DMS114 treated with DMSO at 0.1 percent for 48 hours (cell line): Measurements from ENCODE around the gene ZNF555.
A peak's percentile ranks its signal among the peaks of the same experiment; 100 is the strongest.
"Not testable (repeated sequence)": the region's sequence is repeated elsewhere in the genome, so short reads cannot be mapped to it uniquely, and the experiment has no call there.

Source experiments
- DNase-seq: peaks from one replicate; lab custom pipeline; 2025; ENCODE audit not compliant: unreplicated experiment; lab: John Stamatoyannopoulos, UW

Gene ZNF555

DNA sequence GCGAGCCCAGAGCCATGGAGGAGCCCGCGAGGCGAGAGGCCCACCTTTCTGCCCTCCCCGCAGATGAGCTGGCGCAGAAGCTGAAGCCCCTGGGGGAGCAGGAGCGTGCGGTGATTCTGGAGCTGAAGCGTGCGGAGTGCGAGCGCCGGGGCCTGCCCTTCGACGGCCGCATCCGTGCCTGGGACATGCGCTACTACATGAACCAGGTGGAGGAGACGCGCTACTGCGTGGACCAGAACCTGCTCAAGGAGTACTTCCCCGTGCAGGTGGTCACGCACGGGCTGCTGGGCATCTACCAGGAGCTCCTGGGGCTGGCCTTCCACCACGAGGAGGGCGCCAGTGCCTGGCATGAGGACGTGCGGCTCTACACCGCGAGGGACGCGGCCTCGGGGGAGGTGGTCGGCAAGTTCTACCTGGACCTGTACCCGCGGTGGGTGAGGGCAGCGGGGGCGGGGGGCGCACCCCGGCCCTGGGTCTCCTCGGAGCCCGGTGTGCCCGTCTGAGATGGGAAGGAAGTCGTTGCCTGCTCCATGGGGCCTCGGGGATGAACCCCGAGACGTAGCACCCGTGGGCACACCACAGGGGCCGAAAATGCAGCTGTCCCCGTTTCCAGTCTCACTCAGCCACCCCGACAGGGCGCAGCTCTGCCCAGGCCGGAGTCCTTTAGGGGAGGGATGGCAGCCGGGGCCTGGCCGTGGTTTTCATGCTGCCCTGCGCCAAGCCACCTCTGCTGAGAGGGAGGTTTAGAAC is 33.7 kb upstream of the ZNF555 start:
- no peak for DNase-seq

DNA sequence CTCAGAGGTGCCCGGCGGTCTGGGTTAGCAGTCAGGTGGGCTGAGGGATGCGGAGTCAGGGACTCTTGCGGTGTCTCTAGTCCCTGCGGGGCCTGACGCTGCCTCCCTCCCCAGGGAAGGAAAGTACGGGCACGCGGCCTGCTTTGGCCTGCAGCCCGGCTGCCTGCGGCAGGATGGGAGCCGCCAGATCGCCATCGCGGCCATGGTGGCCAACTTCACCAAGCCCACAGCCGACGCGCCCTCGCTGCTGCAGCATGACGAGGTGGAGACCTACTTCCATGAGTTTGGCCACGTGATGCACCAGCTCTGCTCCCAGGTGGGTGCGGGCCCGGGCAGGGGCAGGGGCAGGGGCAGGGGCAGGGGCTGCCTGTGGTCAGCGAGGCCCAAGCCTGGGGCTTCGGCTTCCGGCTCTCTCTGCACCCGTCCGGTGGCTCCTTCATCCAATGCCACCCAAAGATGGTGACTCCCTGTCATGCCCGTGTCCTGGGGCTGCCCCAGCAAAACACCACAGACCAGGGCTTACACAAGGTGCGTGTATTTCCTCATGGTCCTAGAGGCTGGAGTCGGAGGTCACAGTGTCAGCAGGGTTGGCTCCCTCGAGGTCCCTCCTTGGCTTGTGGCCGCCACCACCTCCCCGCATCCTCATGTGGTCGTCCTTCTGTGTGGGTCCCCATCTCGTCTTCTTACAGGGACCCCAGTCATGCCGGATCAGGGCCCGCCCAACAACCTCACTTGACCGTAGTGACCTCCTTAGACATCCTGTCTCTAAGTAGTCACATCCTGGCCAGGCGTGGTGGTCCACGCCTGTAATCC is 32.9 kb upstream of the ZNF555 start:
- DNase-seq: no peak

DNA sequence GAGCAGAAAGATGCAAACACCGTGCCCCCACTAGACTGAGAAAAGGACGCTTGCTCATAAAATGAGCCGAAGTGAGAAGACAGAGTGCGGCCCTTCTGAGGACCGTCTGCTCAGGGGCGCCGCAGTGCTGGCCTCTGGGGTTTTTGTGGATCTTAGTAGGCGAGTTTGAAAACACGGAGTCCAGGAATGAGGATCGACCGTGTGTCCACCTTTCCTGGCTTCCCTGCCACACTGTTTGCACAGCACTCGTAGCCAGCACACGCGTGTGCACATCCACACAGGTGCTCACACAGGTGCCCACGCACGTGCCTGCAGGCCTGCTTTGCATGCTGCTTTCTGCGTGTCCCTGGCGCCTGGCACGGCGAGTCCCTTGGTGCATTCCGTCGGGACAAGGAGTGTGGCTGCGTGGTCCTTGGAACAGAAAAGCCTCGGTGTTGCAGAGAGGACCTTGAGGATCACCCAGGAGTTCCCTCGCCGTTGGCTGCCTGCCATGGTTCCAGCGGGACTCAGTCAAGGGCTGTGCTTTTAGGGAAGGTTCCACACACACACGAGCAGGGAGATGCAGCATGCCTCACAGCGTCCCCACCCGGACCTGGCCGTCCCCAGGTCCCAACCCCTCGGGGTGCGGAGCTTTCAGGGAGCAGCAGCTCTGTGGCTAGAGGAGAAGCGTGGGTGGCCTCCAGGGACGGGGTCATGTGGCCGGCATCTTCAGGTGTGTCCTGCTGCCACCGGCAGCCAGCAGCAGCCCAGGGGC is 31.7 kb upstream of the ZNF555 start:
- no peak for DNase-seq

DNA sequence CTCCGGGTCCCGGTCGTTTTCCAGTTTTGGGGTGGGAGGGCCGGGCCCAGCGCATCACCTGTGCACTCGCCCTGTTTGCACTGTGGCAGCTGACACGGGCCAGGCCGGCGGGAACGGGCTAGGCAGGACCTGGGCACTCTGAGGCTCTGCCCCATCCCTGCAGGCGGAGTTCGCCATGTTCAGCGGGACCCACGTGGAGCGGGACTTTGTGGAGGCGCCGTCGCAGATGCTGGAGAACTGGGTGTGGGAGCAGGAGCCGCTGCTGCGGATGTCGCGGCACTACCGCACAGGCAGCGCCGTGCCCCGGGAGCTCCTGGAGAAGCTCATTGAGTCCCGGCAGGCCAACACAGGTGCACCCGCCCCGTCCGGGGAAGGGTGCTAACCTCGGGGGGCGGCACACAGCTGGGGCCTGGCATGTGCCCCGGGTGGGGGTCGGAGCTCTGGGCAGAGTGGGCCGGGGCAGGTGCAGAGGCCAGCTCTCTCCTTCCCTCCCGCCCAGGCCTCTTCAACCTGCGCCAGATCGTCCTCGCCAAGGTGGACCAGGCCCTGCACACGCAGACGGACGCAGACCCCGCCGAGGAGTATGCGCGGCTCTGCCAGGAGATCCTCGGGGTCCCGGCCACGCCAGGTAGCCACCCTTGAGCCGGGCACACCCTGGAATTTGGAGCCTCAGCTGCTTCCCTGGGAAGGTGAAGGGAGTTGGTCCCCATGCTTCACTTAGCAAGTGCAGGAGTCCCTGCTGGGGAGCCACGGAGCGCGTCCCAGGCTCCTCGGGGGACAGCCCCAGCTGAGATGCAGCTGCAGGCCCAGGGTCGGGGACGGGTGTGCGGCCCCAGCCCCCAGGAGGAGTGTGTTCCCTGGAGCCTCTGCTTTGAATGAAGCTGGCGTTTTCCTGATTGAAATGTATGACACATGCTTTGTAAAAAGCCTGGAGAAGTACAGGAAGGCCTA is 30.9 kb upstream of the ZNF555 start:
- no peak for DNase-seq

DNA sequence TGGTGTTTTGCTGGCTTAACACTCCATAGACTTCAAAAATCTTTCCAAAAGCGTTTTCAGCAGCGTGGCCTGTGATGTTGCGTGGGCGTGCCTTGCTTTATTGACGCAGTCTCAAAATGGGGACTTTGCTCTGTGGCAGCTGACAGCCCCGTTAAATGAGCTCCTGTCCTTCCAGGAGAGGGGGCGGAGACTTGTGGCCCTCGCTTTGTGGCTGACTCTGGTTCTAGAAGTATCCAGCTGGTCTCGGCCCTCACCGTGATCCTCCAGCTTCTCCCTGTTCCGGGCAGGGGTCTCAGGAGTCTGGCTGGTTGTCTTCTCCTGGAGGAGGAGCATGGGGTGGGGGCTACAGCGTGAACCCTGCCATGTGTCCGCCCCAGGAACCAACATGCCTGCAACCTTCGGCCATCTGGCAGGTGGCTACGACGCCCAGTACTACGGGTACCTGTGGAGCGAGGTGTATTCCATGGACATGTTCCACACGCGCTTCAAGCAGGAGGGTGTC is 30.0 kb upstream of the ZNF555 start:
- no peak for DNase-seq

DNA sequence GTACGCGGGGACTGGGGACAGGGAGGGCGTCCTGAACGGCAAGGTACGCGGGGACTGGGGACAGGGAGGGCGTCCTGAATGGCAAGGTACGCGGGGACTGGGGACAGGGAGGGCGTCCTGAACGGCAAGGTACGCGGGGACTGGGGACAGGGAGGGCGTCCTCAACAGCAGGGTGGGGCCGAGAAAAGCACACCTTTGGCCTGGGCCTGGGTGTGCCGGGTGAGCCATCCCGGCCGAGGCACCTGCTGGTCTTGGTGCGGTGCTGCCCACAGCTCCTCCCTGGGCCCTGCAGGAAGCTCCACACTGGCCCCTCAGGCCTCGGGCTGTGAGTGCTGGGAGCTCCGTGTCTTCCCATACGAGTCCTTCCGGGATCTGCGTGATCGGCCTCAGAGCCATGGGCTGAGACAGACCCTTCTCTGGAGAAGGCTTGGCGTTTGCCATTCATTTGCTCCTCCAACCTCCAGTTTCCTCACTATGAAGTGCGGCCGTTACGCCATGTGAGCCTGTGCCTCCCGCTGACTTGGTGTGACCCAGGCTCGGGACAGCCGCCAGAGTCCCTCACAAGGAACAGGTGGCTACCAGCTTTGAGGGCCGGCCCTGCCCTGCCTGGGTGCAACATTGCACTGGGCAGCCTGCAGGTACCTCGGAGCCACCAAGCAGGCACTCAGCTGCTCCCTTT is 29.4 kb upstream of the ZNF555 start:
- DNase-seq: no peak

DNA sequence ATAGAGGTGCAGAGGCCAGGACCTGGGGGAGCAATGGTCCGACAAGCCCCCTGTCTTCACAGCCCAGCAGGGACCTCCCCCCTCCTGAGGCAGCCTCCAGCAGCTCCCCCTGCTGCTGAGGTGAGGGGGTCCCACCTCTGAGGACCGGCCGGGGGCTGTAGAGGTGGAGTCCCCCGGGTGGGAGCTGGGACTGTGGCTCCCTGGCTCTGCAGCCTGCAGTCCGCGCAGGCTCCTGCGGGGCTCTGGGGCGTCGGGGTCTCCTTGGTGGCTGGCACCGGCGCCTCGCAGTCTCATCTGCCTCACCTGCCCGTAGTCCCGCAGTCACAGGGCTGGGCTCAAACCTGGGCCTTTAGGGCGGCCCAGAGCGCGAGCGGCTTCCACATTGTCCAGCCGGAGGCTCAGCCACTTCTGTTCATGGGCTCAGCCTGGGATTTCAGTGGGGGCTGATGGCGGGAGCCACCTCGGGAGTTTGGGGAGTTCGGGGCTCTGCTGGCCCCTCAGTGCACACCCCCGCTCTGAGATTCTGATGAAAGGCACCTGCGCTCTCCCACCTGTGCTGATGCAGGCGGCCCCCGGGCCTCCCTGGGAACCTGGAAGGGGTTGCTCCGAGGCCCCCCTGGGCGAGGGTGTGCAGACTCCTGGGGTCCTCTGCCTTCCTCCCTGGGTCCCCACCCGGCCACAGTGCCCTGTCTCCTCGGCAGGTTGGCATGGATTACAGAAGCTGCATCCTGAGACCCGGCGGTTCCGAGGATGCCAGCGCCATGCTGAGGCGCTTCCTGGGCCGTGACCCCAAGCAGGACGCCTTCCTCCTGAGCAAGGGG is 28.7 kb upstream of the ZNF555 start:
- DNase-seq: no peak

DNA sequence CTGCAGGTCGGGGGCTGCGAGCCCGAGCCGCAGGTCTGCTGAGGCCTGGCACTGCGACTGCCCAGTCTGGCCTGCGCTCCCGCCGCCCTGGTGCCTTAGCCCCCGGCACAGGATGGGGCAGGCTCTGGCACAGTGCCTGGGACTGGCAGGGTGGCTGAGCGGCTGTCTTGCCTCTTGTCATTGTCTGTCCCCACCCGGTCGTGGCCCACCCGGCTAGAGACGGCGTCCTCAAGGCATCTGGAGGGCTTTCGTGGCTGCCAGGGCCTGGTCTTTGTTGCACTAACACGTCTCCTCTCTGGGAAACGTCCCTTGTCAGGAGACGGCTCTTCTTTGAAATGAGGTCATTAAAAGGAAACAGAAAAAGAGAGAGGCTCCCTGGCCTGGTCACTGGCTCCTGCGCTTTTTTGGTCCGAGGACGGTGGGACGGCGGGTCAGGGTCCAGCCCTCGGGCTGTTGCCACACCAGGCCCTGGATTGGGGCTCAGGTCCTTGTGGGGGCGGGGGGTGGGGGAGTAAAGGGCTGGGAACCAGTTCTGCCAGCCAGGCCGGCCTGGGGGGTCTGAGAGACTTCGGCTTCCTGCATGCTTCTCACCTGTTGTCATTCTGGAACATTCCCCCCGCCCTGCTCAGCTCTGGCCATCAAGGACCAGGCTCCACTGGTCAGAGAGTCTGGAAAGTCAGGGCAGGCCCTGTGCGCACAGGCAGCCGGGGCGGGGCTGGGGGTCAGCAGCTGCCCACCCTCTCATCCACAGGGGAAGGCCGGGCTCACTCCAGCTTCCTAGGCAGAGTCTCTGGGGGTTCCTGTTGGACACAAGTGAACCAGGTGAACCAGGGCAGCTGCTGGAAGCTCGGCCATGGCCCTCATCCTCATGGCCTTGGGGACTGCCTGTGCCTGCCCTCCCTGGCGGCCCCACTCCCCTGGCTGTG is 27.8 kb upstream of the ZNF555 start:
- no peak for DNase-seq

DNA sequence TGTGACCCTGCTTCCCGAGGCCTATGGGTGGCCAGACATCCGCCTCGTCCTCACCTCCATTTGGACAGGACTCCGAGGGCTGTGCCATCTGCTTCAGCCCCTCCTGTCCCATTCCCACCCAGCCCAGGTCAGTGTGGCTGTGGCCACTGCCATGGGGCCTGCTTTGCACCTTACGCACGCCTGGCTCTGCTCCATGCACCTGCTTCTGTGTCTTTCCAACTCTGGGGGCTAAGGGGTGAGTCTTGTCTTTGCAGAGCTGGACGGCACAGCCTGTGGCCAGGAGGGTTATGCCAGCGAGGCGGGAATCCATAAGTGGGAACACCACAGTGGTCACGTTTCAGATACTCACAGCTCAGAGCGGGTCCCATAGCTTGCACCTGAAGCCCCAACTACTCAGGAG is 26.8 kb upstream of the ZNF555 start:
- DNase-seq: no peak

DNA sequence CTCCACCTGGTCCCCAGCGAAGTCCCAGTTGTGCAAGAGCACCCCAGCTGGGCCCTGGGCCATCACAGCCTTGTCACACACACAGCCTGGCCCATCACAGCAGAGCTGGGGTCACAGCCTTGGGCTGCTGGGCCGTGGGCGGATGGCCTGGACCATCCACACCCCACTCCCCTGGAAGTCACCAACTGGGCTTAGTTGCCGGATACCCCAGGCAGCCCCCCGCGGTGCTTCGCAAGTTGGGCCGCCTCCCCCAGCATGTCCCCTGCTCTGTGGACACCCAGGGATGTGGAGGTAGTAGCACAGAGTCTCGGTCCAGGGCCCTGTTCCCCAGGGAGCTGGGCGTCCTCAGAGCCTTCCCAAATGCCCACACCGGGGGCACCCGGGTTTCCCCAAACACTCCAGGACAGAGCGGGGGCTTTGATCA is 26.1 kb upstream of the ZNF555 start:
- no peak for DNase-seq

DNA sequence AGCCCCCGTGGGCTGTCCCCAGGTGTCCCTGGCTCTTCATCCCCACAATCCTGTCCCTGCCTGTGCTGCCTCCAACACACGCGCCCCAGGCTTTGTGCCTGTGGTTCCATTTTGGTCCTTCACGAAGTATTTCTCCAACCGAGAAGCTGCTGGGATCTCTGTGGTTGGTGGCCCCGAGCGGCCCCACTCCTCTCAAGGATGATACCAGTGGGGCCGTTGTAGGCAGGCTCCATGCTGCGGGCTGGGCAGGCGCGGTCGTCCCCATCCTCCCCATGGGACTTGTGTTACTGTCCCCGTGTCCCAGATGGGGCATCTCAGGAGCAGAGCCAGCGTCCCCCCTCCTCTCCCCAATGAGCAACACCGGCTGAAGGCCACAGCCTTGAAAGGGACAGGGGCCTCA is 25.4 kb upstream of the ZNF555 start:
- no peak for DNase-seq

DNA sequence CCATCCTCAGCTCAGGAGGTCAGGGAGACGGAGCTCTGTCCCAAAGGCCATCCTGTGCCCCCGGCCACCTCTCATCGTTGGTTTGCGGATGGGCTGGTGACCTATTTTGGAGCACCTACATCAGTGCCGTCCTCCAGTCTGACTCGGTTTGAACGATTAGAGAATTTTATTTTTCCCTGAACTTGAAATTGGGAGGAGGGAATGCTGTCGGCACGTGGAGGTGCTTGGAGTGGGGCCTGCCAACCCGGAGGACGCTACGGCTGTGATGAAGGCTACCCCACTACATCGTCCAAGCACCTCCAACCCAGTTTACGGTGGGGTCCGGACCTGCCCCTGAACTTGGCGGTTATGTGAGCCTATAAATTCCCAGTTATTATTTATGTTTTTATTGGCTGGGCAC is 24.6 kb upstream of the ZNF555 start:
- DNase-seq: no peak

DNA sequence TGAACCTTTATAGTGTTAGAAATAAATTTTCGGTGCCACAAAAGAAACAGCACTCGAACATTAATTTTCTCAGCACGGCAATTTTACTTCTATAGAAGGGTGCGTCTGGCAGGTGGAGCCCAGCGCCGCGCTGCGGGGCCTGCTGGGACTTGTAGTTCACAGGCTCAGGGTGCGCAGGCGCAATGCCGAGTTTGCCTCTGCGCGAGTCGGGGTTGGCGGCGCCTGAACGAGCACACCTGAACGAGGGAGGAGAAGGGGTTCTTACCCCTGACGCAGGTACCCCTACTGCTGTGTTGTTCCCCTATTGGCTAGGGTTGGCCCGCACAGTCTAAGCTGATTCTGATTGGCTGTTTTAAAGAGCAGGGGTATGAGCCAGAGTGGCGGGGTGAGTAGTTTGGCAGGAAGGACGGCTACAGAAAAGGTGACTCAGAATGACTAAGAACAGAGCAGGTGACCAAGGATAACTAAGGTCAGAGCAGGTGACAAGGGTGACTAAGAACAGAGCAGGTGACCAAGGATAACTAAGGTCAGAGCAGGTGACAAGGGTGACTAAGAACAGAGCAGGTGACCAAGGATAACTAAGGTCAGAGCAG is 23.9 kb upstream of the ZNF555 start:
- DNase-seq: not testable (repeated sequence)

DNA sequence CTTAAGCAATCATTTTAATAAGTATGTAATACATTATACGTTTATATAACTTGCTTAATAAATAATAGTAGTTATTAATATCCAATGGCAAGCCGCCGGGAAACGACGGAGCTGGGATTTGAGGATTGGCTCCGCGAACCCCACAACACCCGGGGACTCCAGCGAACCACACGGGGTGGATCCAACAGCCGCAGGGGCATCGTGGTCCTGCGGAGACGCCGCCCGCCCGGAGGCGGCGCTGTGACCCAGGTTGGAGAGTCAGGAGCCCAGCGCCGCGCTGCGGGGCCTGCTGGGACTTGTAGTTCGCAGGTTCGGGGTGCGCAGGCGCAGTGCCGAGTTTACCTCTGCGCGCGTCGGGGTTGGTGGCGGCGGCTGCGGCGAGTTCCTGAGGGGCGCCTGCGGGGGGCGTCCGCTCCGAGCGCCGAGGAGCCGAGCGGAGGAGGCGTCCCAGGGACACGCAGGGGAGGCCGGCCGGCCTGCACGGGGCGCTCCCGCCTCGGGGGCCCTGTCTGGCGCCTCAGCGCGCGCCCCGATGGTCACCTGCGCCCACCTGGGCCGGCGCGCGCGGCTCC is 21.6 kb upstream of the ZNF555 start, which contains the start of gene ZNF554:
Gene ZNF554, plus strand, starts transcription at position 329 of the 572 bp plus-strand sequence. Its CDS starts 204 bp downstream, at position 533.
- peak; percentile 83 for DNase-seq

DNA sequence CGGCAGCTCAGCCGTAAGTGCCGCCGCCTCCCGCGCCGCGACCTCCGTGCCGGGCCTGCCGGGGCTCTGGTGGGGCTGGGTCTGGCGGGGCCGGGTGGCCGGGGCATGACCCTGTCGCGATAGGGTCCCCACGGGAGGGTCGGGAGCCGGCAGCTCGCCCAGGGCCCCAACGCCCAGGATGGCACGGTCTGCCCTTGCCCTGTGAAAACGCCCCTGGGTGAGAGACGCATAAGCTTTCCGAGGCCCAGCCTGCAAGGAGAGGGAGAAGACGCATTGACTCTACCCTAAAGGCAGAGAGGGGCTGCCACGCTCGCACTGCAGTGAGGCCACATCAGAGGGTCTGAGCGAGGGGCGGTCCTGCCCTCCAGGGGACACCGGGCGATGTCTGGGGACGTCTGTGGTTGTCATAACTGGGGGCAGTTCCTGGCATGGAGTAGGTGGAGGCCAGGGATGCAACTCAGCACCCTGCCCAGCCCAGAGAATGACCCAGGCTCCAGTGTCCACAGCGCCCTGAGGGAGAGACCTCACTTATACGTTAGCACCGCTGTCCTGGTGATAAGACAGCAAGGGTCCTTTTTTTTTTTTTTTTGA is 21.1 kb upstream of the ZNF555 start:
- no peak for DNase-seq

DNA sequence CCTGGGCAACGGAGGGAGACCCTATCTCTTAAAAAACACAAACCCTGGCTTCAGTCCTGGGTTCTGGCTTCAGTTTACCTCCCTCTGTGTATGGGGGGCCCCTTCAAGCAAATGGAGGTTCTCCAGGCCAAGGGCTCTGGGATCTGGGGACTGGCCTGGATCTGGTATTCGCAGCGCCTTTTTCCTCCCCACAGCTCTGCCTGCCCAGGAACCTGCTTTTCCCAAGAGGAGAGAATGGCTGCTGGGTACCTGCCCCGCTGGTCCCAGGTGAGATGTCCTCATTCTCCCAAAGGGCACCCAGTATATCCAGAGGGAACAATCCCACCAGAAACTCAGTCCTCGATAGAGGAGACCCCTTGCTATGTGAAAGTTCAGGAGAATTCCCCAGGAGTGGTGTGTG is 18.4 kb upstream of the ZNF555 start:
- no peak for DNase-seq

DNA sequence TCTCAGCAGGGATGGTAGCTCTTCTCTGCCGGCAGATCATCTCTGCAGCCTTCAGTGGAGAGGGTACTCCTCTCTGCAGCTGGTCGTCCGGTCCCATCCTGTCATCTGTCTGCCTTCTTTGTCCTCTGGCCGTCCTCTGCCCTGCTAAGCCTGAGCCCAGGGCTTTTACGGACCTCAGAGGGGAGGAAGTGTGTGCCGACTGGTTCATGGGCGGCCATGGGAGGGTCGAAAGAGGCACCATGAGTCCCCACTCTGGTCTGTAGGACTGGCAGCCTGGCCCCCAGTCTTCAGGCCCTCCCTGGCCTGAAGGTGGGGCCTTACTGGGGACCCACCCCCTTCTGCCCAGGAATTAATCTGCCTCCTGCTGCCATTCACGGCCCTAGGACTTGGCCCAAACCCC is 17.6 kb upstream of the ZNF555 start:
- no peak for DNase-seq
